ENCODE results near the gene BAZ2B.

Gene BAZ2B

GRCh38 chr2:159326569-159327255, 289.6 kb downstream of the BAZ2B start:
- no peaks in the 10 kb centered on the region for H3K4me1 ChIP-seq (ENCODE audit: insufficient read depth, low read length)
- no peak for TF ChIP-seq EZH2 (IDR thresholded peaks at IDR 0.05; ENCODE audit: borderline replicate concordance, low read depth, low read length, severe bottlenecking)
- TF ChIP-seq CTCF (IDR thresholded peaks at IDR 0.05; ENCODE audit: borderline replicate concordance, extremely low read depth, low read length, poor library complexity, severe bottlenecking): no peak
- ATAC-seq (ENCODE audit: insufficient read depth, low read depth) (no peak), DNase-seq (no peak)
- no peak overlapping the region for H3K4me2 ChIP-seq (ENCODE audit: insufficient read depth, low read length)
- H4K20me1 ChIP-seq (ENCODE audit: insufficient read depth, low read length): no peaks in the 10 kb centered on the region
- no peak overlapping the region for H3K9ac ChIP-seq (ENCODE audit: low read depth, low read length)
- no peaks in the 10 kb centered on the region for H3K27me3 ChIP-seq (ENCODE audit: insufficient read depth, low read length, poor library complexity)
- no peak overlapping the region for H3K27ac ChIP-seq (ENCODE audit: low read length)
- H3K36me3 ChIP-seq (ENCODE audit: insufficient read depth, low read length): peaks cover 2% of the 10 kb centered on the region; the same call in 1 of the 2 replicates
- H3K9me3 ChIP-seq (ENCODE audit: insufficient read depth, low read length, severe bottlenecking): no peaks in the 10 kb centered on the region
- H2AFZ ChIP-seq (ENCODE audit: low read depth, low read length): no peak overlapping the region
- H3K79me2 ChIP-seq (ENCODE audit: insufficient read depth, low read length): no peaks in the 10 kb centered on the region
- H3K4me3 ChIP-seq (ENCODE audit: low read depth in 1 of 2, low read length in 2 of 2): no peak overlapping the region

- TF ChIP-seq EZH2 (IDR thresholded peaks at IDR 0.05; ENCODE audit: borderline replicate concordance, low read depth, low read length, severe bottlenecking): no peak
- no peak for TF ChIP-seq CTCF (IDR thresholded peaks at IDR 0.05; ENCODE audit: borderline replicate concordance, extremely low read depth, low read length, poor library complexity, severe bottlenecking)
- Histone ChIP-seq H3K9me3 (ENCODE audit: insufficient read depth, low read length, severe bottlenecking) (no peaks in the 10 kb centered on the region), H3K36me3 (ENCODE audit: insufficient read depth, low read length) (peaks cover 4% of the 10 kb centered on the region; the same call in 1 of the 2 replicates), H3K79me2 (ENCODE audit: insufficient read depth, low read length) (no peaks in the 10 kb centered on the region), H3K4me2 (ENCODE audit: insufficient read depth, low read length) (no peak overlapping the region), H4K20me1 (ENCODE audit: insufficient read depth, low read length) (no peaks in the 10 kb centered on the region), H3K27ac (ENCODE audit: low read length) (no peak overlapping the region), H3K9ac (ENCODE audit: low read depth, low read length) (no peak overlapping the region), H2AFZ (ENCODE audit: low read depth, low read length) (no peak overlapping the region), H3K4me3 (ENCODE audit: low read depth in 1 of 2, low read length in 2 of 2) (no peak overlapping the region), H3K27me3 (ENCODE audit: insufficient read depth, low read length, poor library complexity) (no peaks in the 10 kb centered on the region), H3K4me1 (ENCODE audit: insufficient read depth, low read length) (no peaks in the 10 kb centered on the region)
- ATAC-seq (ENCODE audit: insufficient read depth, low read depth) (no peak), DNase-seq (no peak)
Measured at GRCh38 chr2:159322419-159322818, 293.9 kb downstream of the BAZ2B start.

GRCh38 chr2:159317392-159318088, 298.8 kb downstream of the BAZ2B start:
- no peaks in the 10 kb centered on the region for H4K20me1 ChIP-seq (ENCODE audit: insufficient read depth, low read length)
- no peak for ATAC-seq (ENCODE audit: insufficient read depth, low read depth)
- H3K9ac ChIP-seq (ENCODE audit: low read depth, low read length): no peak overlapping the region
- no peak overlapping the region for H3K4me3 ChIP-seq (ENCODE audit: low read depth in 1 of 2, low read length in 2 of 2)
- H3K9me3 ChIP-seq (ENCODE audit: insufficient read depth, low read length, severe bottlenecking): no peaks in the 10 kb centered on the region
- peaks cover 4% of the 10 kb centered on the region; the same call in 1 of the 2 replicates for H3K36me3 ChIP-seq (ENCODE audit: insufficient read depth, low read length)
- H3K4me2 ChIP-seq (ENCODE audit: insufficient read depth, low read length): no peak overlapping the region
- H3K27me3 ChIP-seq (ENCODE audit: insufficient read depth, low read length, poor library complexity): no peaks in the 10 kb centered on the region
- H3K27ac ChIP-seq (ENCODE audit: low read length): no peak overlapping the region
- no peak for DNase-seq
- H2AFZ ChIP-seq (ENCODE audit: low read depth, low read length): no peak overlapping the region
- TF ChIP-seq CTCF (IDR thresholded peaks at IDR 0.05; ENCODE audit: borderline replicate concordance, extremely low read depth, low read length, poor library complexity, severe bottlenecking) (no peak), EZH2 (IDR thresholded peaks at IDR 0.05; ENCODE audit: borderline replicate concordance, low read depth, low read length, severe bottlenecking) (no peak)
- no peaks in the 10 kb centered on the region for H3K79me2 ChIP-seq (ENCODE audit: insufficient read depth, low read length)
- H3K4me1 ChIP-seq (ENCODE audit: insufficient read depth, low read length): no peaks in the 10 kb centered on the region
